HG03571 (cell line): Measurements from ENCODE around the gene SLC25A26.
"Not testable (repeated sequence)": the region's sequence is repeated elsewhere in the genome, so short reads cannot be mapped to it uniquely, and the experiment has no call there.

Source experiments
- ATAC-seq: cut with Tn5 transposase; IDR thresholded peaks from one replicate; pipeline ENCODE4 v1.9.1; 2021; ENCODE audit not compliant: unreplicated experiment

SLC25A26 gene

GRCh38 chr3:66226093-66226492, 5.3 kb downstream of the SLC25A26 start:
- not testable (repeated sequence) for ATAC-seq

- ATAC-seq, result no peak
These were observed 6.2 kb downstream of the SLC25A26 start for GRCh38 chr3:66227051-66227450.

GRCh38 chr3:66227915-66228314, 7.1 kb downstream of the SLC25A26 start:
- no peak for ATAC-seq

GRCh38 chr3:66228707-66229106, 7.9 kb downstream of the SLC25A26 start:
- no peak for ATAC-seq

GRCh38 chr3:66229931-66230330, 9.1 kb downstream of the SLC25A26 start:
- ATAC-seq, result no peak

- no peak for ATAC-seq
These were observed 12.2 kb downstream of the SLC25A26 start for GRCh38 chr3:66233033-66233432.

- ATAC-seq, result no peak
These were observed 15.5 kb downstream of the SLC25A26 start for GRCh38 chr3:66236281-66236680.

GRCh38 chr3:66237552-66237951, 16.8 kb downstream of the SLC25A26 start:
- no peak for ATAC-seq

- ATAC-seq, result no peak
These were observed 18.8 kb downstream of the SLC25A26 start for GRCh38 chr3:66239513-66240123.

- no peak for ATAC-seq
These were observed 20.7 kb downstream of the SLC25A26 start for GRCh38 chr3:66241466-66241865.

- no peak for ATAC-seq
These were observed 22.1 kb downstream of the SLC25A26 start for GRCh38 chr3:66242788-66243464.

- ATAC-seq, result no peak
These were observed 27.8 kb downstream of the SLC25A26 start for GRCh38 chr3:66248641-66249040.

- ATAC-seq, result no peak
These were observed 33.2 kb downstream of the SLC25A26 start for GRCh38 chr3:66253790-66254620.

- ATAC-seq, result no peak
These were observed 35.1 kb downstream of the SLC25A26 start for GRCh38 chr3:66255865-66256264.

- ATAC-seq, result no peak
These were observed 36.0 kb downstream of the SLC25A26 start for GRCh38 chr3:66256806-66257205.

GRCh38 chr3:66259566-66260255, 38.9 kb downstream of the SLC25A26 start:
- ATAC-seq, result no peak

GRCh38 chr3:66260431-66260830, 39.6 kb downstream of the SLC25A26 start:
- ATAC-seq, result no peak

- ATAC-seq, result no peak
These were observed 40.6 kb downstream of the SLC25A26 start for GRCh38 chr3:66261355-66261754.

GRCh38 chr3:66265649-66266048, 44.8 kb downstream of the SLC25A26 start:
- no peak for ATAC-seq

- no peak for ATAC-seq
These were observed 45.8 kb downstream of the SLC25A26 start for GRCh38 chr3:66266551-66266950.

GRCh38 chr3:66267031-66267430, 46.2 kb downstream of the SLC25A26 start:
- no peak for ATAC-seq
